Activated CD4-positive, alpha-beta T cell treated with anti-CD3 and anti-CD28 coated beads, Interleukin-2, amount 10 ng/mL, durations not matched to agents 24 days and 14 days (primary cell): ENCODE results near the gene RAG2. TPM values are rescaled to one million over a fixed set of nuclear protein-coding genes. Genes with fewer than 3 reads are reported as not detected.
A peak's percentile ranks its signal among the peaks of the same experiment; 100 is the strongest.

Experiments used
- DNase-seq: peaks from one replicate; pipeline ENCODE4 v3.0.0; 2022
- H3K27ac Mint-ChIP-seq: one replicate; pipeline ENCODE4 v1.8.0; 2022; ENCODE audit warnings: mild to moderate bottlenecking, mixed read lengths
- H3K27me3 Mint-ChIP-seq: one replicate; pipeline ENCODE4 v1.8.0; 2022; ENCODE audit warnings: mixed read lengths
- H3K36me3 Mint-ChIP-seq: one replicate; pipeline ENCODE4 v1.8.0; 2022; ENCODE audit warnings: low read depth, mild to moderate bottlenecking, mixed read lengths
- H3K4me1 Mint-ChIP-seq: one replicate; pipeline ENCODE4 v1.8.0; 2021; ENCODE audit warnings: mixed read lengths
- H3K4me3 Mint-ChIP-seq: one replicate; pipeline ENCODE4 v1.8.0; 2022; ENCODE audit warnings: mild to moderate bottlenecking, moderate library complexity, mixed read lengths
- H3K9me3 Mint-ChIP-seq: one replicate; pipeline ENCODE4 v1.8.0; 2021; ENCODE audit warnings: mixed read lengths
- intact Hi-C: fragments of 100-400 bp; cut with micrococcal nuclease; formaldehyde crosslinking; loops from one replicate; pipeline ENCODE4 v1.15.1; 2023
- total RNA-seq: library from RNA; stranded (reverse); gene quantifications from 2 replicates; pipeline ENCODE4 v1.2.3, GENCODE V29; 2022

RAG2 gene
- total RNA-seq, 1 donor from 2014 or later, result not detected

- Mint-ChIP-seq H3K36me3 (no peaks in the 10 kb centered on the region), H3K4me1 (no peaks in the 10 kb centered on the region), H3K9me3 (no peaks in the 10 kb centered on the region), H3K27ac (no peak overlapping the region), H3K4me3 (no peak overlapping the region), H3K27me3 (peaks cover 15% of the 10 kb centered on the region)
- DNase-seq, result no peak
- intact Hi-C loops, result no loop called here
Measured at GRCh38 chr11:36617543-36618362, 19.7 kb upstream of the RAG2 start.

- no peak overlapping the region for H3K27ac Mint-ChIP-seq
Measured at GRCh38 chr11:36615826-36616225, 17.8 kb upstream of the RAG2 start.

GRCh38 chr11:36609383-36609782 lies 11.3 kb upstream of the RAG2 start:
- peaks cover 17% of the 10 kb centered on the region for H3K27me3 Mint-ChIP-seq
- no peak overlapping the region for H3K4me3 Mint-ChIP-seq
- no peaks in the 10 kb centered on the region for H3K36me3 Mint-ChIP-seq
- intact Hi-C loops, result no loop called here
- no peaks in the 10 kb centered on the region for H3K9me3 Mint-ChIP-seq
- no peak for DNase-seq
- H3K4me1 Mint-ChIP-seq, result peaks cover 1% of the 10 kb centered on the region
- H3K27ac Mint-ChIP-seq, result no peak overlapping the region

More at GRCh38 chr11:36615826-36616225, 17.8 kb upstream of the RAG2 start:
- peaks cover 15% of the 10 kb centered on the region for H3K27me3 Mint-ChIP-seq
- no peaks in the 10 kb centered on the region for H3K36me3 Mint-ChIP-seq
- H3K9me3 Mint-ChIP-seq, result no peaks in the 10 kb centered on the region
- H3K4me3 Mint-ChIP-seq, result no peak overlapping the region
- intact Hi-C loops, result no loop called here
- H3K4me1 Mint-ChIP-seq, result no peaks in the 10 kb centered on the region
- DNase-seq, result no peak

GRCh38 chr11:36608491-36609199 lies 10.6 kb upstream of the RAG2 start:
- H3K27ac Mint-ChIP-seq, result no peak overlapping the region
- peaks cover 1% of the 10 kb centered on the region for H3K4me1 Mint-ChIP-seq
- H3K27me3 Mint-ChIP-seq, result peaks cover 18% of the 10 kb centered on the region
- no peaks in the 10 kb centered on the region for H3K9me3 Mint-ChIP-seq
- H3K36me3 Mint-ChIP-seq, result no peaks in the 10 kb centered on the region
- no peak for DNase-seq
- H3K4me3 Mint-ChIP-seq, result no peak overlapping the region
- intact Hi-C loops, result no loop called here

- no peak overlapping the region for H3K27ac Mint-ChIP-seq
- peaks cover 23% of the 10 kb centered on the region for H3K27me3 Mint-ChIP-seq
- no peak for DNase-seq
- no peaks in the 10 kb centered on the region for H3K36me3 Mint-ChIP-seq
- no peaks in the 10 kb centered on the region for H3K9me3 Mint-ChIP-seq
- peaks cover 1% of the 10 kb centered on the region for H3K4me1 Mint-ChIP-seq
- intact Hi-C loops, result no loop called here
- H3K4me3 Mint-ChIP-seq, result no peak overlapping the region
Measured at GRCh38 chr11:36605221-36606216, 7.5 kb upstream of the RAG2 start.

- Mint-ChIP-seq H3K4me3 (no peak overlapping the region), H3K36me3 (no peaks in the 10 kb centered on the region), H3K27ac (no peak overlapping the region), H3K27me3 (peaks cover 14% of the 10 kb centered on the region), H3K9me3 (no peaks in the 10 kb centered on the region), H3K4me1 (peaks cover 1% of the 10 kb centered on the region)
- DNase-seq, result no peak
- intact Hi-C loops, result no loop called here
Measured at GRCh38 chr11:36602135-36602534, 4.1 kb upstream of the RAG2 start.

GRCh38 chr11:36601155-36601554 lies 3.1 kb upstream of the RAG2 start:
- Mint-ChIP-seq H3K36me3 (no peaks in the 10 kb centered on the region), H3K27ac (no peak overlapping the region), H3K4me1 (peaks cover 1% of the 10 kb centered on the region), H3K4me3 (no peak overlapping the region), H3K27me3 (peaks cover 13% of the 10 kb centered on the region), H3K9me3 (no peaks in the 10 kb centered on the region)
- DNase-seq, result no peak
- intact Hi-C loops, result no loop called here

- Mint-ChIP-seq H3K4me1 (no peaks in the 10 kb centered on the region), H3K27me3 (peaks cover 10% of the 10 kb centered on the region), H3K27ac (no peak overlapping the region), H3K9me3 (no peaks in the 10 kb centered on the region), H3K4me3 (no peak overlapping the region), H3K36me3 (no peaks in the 10 kb centered on the region)
- no peak for DNase-seq
- intact Hi-C loops, result no loop called here
Measured at GRCh38 chr11:36600180-36600579, 2.1 kb upstream of the RAG2 start.

GRCh38 chr11:36596880-36597279 lies 1.2 kb downstream of the RAG2 start:
- peaks cover 4% of the 10 kb centered on the region for H3K4me1 Mint-ChIP-seq
- no peak overlapping the region for H3K27ac Mint-ChIP-seq
- H3K9me3 Mint-ChIP-seq, result no peaks in the 10 kb centered on the region
- peaks cover 25% of the 10 kb centered on the region for H3K27me3 Mint-ChIP-seq
- no peak for DNase-seq
- H3K4me3 Mint-ChIP-seq, result no peak overlapping the region
- intact Hi-C loops, result no loop called here
- no peaks in the 10 kb centered on the region for H3K36me3 Mint-ChIP-seq

GRCh38 chr11:36594316-36594989 lies 3.6 kb downstream of the RAG2 start, which contains the start of gene IFTAP:
Gene IFTAP (plus strand): TSS chr11:36594502. CDS start chr11:36610104, 15,602 bp downstream.
- intact Hi-C loops, result no loop called here
- peak within 1 kb of the TSS; percentile 84 for H3K4me3 Mint-ChIP-seq
- DNase-seq, result peak; percentile 73
- H3K27me3 Mint-ChIP-seq, result peaks cover 33% of the 10 kb centered on the region
- peaks cover 4% of the 10 kb centered on the region for H3K4me1 Mint-ChIP-seq
- H3K9me3 Mint-ChIP-seq, result no peaks in the 10 kb centered on the region
- no peaks in the 10 kb centered on the region for H3K36me3 Mint-ChIP-seq
- no peak within 1 kb of the TSS for H3K27ac Mint-ChIP-seq

- Mint-ChIP-seq H3K36me3 (no peaks in the 10 kb centered on the region), H3K27me3 (peaks cover 37% of the 10 kb centered on the region), H3K4me1 (peaks cover 4% of the 10 kb centered on the region), H3K4me3 (no peak overlapping the region), H3K9me3 (no peaks in the 10 kb centered on the region), H3K27ac (no peak overlapping the region)
- intact Hi-C loops, result no loop called here
- DNase-seq, result no peak
Measured at GRCh38 chr11:36591433-36591832, 6.6 kb downstream of the RAG2 start.

- intact Hi-C loops, result no loop called here
- Mint-ChIP-seq H3K27ac (no peak overlapping the region), H3K36me3 (no peaks in the 10 kb centered on the region), H3K4me3 (no peak overlapping the region), H3K4me1 (peaks cover 4% of the 10 kb centered on the region), H3K27me3 (peaks cover 37% of the 10 kb centered on the region), H3K9me3 (no peaks in the 10 kb centered on the region)
- no peak for DNase-seq
Measured at GRCh38 chr11:36590513-36590912, 7.5 kb downstream of the RAG2 start.

GRCh38 chr11:36588099-36588498 lies 9.9 kb downstream of the RAG2 start:
- H3K4me1 Mint-ChIP-seq, result no peaks in the 10 kb centered on the region
- H3K4me3 Mint-ChIP-seq, result no peak overlapping the region
- H3K27ac Mint-ChIP-seq, result no peak overlapping the region
- H3K9me3 Mint-ChIP-seq, result no peaks in the 10 kb centered on the region
- peaks cover 23% of the 10 kb centered on the region for H3K27me3 Mint-ChIP-seq
- no peak for DNase-seq
- H3K36me3 Mint-ChIP-seq, result no peaks in the 10 kb centered on the region
- intact Hi-C loops, result no loop called here
